Measurements from ENCODE around the gene KANSL3. TPM values are rescaled to one million over a fixed set of nuclear protein-coding genes. Genes with fewer than 3 reads are reported as not detected.

Gene KANSL3
- total RNA-seq: 100 to 1,000 TPM in 1 of 2 donors, 10 to 100 TPM in 1; 78.7 to 102 TPM
- polyA plus RNA-seq (ENCODE audit: insufficient read depth, low read depth, low replicate concordance): 108 TPM
- long read RNA-seq, donor 1, partial matches to known transcripts: 0 of 1 reads
- long read RNA-seq, donor 1, other reads (novel, unspliced or antisense): 0 of 1 reads
- long read RNA-seq, donor 2: 0 reads

DNA sequence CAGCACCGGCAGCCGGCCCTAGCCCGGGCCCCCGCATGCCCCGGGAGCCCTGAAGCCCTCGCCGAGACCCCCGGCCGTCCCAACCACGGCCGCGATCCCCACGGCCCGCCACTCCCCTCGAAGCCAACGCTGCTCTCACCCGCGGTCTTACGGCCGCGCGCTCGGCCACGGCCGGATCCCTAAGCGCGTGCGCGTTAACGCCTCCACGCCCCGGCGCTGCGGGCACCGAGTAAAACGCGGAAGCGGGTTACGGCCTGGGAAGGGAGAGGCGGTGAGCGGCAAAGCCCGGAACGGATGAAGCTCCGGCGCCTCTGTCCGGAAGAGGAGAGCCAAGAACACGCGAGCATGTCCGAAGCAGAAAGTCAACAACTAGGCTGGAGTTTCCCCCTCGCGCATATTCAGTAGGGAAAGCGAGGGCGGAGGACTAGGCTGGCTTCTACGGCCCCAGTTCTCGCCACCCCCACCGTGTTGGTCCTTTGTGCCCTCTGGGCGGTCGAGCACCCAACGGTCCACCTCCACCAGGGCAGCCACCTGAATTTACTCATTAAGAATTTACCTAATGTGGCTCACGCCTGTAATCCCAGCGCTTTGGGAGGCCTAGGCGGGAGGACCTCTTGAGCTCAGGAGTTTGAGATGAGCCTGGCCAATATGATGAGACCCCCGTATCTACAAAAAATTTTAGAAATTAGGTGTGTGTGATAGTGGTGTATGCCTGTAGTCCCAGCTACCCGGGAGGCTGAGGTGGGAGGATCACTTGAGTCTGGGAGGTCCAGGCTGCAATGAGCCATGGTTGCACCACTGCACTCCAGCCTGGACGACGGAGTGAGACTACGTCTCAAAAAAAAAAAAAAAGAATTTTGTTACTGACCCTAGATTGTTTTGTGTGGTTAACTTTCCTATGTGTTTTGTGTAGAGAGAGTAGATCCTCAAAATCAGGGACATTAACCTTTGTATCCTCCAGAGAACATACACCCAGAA is at the start of gene KANSL3:
KANSL3 (minus strand) TSS at position 169 of the 978 bp plus-strand sequence. CDS start 1,177 bp downstream, outside the sequence.
- Histone ChIP-seq H3K27ac (peak within 1 kb of the TSS; percentile 86 to 92), H3K36me3 (ENCODE audit: low read depth, missing control alignments) (no peaks in the 10 kb centered on the region), H3K27me3 (no peaks in the 10 kb centered on the region), H3K4me1 (peaks cover 16% of the 10 kb centered on the region), H3K4me3 (peak within 1 kb of the TSS; percentile 78 to 82), H3K9me3 (no peaks in the 10 kb centered on the region)
- WGBS, 2 donors: 7 to 10% methylated on average over 26 to 64 of the region's 67 CpGs
- intact Hi-C loops (cut with DNase I; ENCODE audit: low total_unique reads): no loop called here
- TF ChIP-seq, protein P1, sequence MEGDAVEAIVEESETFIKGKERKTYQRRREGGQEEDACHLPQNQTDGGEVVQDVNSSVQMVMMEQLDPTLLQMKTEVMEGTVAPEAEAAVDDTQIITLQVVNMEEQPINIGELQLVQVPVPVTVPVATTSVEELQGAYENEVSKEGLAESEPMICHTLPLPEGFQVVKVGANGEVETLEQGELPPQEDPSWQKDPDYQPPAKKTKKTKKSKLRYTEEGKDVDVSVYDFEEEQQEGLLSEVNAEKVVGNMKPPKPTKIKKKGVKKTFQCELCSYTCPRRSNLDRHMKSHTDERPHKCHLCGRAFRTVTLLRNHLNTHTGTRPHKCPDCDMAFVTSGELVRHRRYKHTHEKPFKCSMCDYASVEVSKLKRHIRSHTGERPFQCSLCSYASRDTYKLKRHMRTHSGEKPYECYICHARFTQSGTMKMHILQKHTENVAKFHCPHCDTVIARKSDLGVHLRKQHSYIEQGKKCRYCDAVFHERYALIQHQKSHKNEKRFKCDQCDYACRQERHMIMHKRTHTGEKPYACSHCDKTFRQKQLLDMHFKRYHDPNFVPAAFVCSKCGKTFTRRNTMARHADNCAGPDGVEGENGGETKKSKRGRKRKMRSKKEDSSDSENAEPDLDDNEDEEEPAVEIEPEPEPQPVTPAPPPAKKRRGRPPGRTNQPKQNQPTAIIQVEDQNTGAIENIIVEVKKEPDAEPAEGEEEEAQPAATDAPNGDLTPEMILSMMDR (IDR thresholded peaks at IDR 0.05): peak in 2 of 3 experiments; percentile 17 to 49
- peak; percentile 78 for TF ChIP-seq POLR2A (IDR thresholded peaks at IDR 0.05)
- DNase-seq: peak; percentile 88

DNA sequence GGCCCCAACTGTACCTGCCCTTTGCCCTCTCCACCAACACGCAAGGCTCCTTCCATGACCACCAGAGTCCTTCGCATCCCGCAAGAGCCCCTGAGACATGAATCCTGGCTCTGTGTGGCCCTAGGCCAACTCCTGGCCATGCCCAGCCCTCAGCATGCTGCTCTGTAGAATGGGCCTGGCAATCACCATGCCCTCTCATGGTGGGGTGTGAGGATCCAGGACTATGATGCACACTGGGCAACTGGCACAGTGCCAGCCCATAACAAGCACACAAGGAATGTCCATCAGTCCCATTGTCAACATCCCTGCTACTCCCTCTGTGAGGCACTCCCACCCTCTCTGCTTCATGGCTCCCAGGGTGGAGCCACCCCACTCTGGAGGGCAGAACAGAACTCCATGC is 49.2 kb upstream of the KANSL3 start:
- DNase-seq: no peak
- H3K4me3 ChIP-seq: no peak overlapping the region
- intact Hi-C loops (cut with DNase I; ENCODE audit: low total_unique reads): no loop called here
- H3K9me3 ChIP-seq: no peaks in the 10 kb centered on the region
- no peaks in the 10 kb centered on the region for H3K27me3 ChIP-seq
- H3K36me3 ChIP-seq (ENCODE audit: low read depth, missing control alignments): no peaks in the 10 kb centered on the region
- TF ChIP-seq, protein P1 (IDR thresholded peaks at IDR 0.05): no peak
- no peak for TF ChIP-seq POLR2A (IDR thresholded peaks at IDR 0.05)
- peaks cover 15% of the 10 kb centered on the region for H3K4me1 ChIP-seq
- 89 to 96% methylated on average over 3 of the region's 3 CpGs for WGBS, 2 donors
- no peak overlapping the region for H3K27ac ChIP-seq

DNA sequence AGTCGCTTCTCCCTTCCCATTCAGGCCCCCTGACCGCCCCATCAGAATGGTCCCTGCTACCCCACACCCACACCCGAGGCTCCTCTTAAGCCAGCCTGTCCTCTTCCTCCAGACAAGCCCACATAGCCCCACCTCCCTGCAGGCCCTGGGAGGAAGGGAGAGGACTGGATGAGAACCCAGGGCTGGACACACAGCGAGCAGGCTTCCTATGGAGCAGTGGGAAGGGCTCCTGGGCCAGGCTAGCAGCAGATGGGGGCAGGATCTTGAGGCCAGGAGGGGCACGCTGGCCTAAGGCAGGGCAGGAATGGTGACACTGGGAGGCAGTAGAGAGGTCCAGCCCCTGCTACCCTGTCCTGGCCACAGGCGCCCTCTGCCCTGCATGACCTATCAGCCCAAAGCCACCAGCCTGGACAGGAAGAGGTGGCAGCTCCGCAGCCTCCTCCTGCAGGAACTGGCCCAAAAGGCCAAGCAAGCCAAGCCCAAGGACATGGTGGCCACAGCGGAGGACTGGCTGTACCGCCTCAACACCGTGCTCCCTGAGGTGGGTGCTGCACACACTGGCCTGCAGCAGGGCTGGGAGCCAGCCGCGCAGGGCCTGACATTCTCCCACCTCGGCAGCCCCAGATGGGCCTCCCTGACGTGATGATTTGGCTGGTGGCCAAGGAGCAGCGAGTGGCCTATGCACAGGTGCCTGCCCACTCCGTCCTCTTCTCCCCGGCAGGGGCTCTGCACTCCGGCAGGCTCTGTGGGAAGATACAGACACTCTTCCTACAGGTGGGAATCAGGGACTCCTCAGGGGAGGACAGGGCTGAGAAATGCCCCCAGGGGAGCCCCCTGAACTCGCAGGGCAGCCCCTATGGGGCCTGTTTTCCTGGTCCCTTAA is 47.7 kb upstream of the KANSL3 start:
- 37 to 56% methylated on average over 3 to 19 of the region's 19 CpGs for WGBS, 2 donors
- no peak overlapping the region for H3K27ac ChIP-seq
- TF ChIP-seq, protein P1 (IDR thresholded peaks at IDR 0.05): no peak
- TF ChIP-seq POLR2A (IDR thresholded peaks at IDR 0.05): no peak
- H3K36me3 ChIP-seq (ENCODE audit: low read depth, missing control alignments): no peaks in the 10 kb centered on the region
- H3K9me3 ChIP-seq: no peaks in the 10 kb centered on the region
- DNase-seq: no peak
- no peak overlapping the region for H3K4me3 ChIP-seq
- intact Hi-C loops (cut with DNase I; ENCODE audit: low total_unique reads): no loop called here
- peaks cover 15% of the 10 kb centered on the region for H3K4me1 ChIP-seq
- H3K27me3 ChIP-seq: no peaks in the 10 kb centered on the region

DNA sequence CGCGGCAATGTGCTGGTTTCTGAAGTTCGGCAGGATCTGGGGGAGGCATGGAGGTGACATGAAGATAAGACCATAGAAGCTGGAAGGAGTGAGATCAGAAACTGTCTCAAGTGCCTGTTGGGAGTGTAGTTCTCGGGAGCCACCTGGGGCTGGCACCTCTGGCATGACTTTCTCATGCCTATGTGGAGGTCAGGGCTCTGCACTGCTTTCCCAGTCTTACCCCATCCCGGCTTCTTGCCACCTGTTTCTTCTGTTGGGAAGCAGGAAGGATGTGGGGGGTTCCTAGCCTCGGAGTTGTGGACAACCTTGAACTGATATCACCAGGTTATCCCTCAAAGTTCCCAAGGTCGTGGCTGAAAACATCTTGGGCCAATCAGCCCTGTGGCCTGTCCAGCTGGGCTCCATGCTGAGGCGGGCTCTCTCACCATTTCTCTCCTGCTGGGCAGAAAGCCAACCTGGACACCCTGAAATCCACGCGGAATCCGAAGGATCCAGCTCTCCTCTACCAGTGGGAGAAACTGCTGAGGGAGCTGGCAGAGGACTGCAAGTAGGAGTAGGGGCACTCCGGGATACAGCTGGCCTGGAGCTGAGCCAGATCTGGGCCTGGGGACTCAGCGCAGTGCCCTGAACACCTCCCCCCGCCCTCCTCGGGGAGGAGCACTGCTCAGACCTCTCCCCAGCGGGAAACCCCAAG is 46.9 kb upstream of the KANSL3 start:
- WGBS, 2 donors: 49 to 71% methylated on average over 10 to 14 of the region's 16 CpGs
- intact Hi-C loops (cut with DNase I; ENCODE audit: low total_unique reads): no loop called here

More for the DNA sequence above, 46.9 kb upstream of the KANSL3 start:
- peaks cover 15% of the 10 kb centered on the region for H3K4me1 ChIP-seq
- H3K36me3 ChIP-seq (ENCODE audit: low read depth, missing control alignments): no peaks in the 10 kb centered on the region
- DNase-seq: no peak
- no peak overlapping the region for H3K4me3 ChIP-seq
- H3K9me3 ChIP-seq: no peaks in the 10 kb centered on the region
- TF ChIP-seq, protein P1 (IDR thresholded peaks at IDR 0.05): no peak
- no peak for TF ChIP-seq POLR2A (IDR thresholded peaks at IDR 0.05)
- H3K27me3 ChIP-seq: no peaks in the 10 kb centered on the region
- H3K27ac ChIP-seq: no peak overlapping the region

Data from testis (tissue), 5 donors.